ENCODE data around the gene IFNL1. TPM values are rescaled to one million over a fixed set of nuclear protein-coding genes. Genes with fewer than 3 reads are reported as not detected.
"Not testable (repeated sequence)": the region's sequence is repeated elsewhere in the genome, so short reads cannot be mapped to it uniquely, and the experiment has no call there.

The IFNL1 gene
- polyA plus RNA-seq, 3 donors: not detected

DNA sequence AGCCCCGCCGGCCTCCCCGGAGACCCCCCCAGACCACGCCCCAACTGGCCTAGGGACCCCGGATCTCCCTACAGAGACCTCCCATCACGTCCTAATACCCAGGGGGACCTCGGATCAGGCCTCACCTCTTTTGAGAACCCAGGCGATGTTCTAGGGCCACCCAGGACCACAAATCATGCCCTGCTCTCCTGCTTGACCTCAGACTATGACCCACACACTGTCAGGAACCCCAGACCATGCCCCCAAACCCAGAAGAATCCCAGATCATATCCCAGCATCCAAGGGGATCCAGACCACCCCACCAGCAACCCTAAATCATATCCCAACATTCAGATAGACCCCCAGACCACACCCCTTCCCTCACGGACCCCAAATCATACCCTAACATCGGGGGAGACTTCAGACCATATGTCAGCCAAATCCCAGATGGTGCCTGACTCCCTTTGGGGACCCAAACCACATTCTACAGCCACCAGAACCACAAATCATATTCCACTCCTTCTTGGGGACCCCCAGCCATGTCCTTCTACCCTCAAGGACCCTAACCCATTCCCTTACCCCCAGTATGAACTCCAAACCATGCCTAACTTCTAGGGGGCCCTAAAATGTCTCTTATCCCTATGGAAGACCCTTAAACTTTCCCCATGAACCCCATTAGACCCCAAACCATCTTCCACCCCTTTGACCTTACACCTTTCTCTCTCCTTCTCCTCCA, 25.1 kb downstream of the IFNL1 start:
- H3K27ac ChIP-seq (ENCODE audit: low read depth, low read length): no peak overlapping the region
- 18 to 45% (median 20%) methylated on average over 5 to 10 of the region's 10 CpGs for WGBS, 3 donors

DNA sequence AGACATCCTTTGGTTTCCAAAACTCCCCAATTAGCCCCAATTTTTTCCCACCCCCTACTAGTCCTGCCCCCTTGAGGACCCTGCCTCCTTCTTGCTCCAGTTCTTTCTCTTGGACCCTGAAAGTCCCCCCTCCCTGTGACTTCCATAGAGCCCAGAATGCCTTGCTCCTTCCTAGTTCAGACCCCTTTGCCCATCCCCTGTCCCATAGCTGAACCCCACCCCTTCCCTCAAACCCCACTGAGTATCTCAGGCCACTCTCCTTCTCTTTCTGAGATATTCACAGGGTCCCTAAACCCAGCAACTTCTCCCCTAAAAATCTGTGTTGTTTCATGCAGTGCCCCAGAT, 25.6 kb downstream of the IFNL1 start:
- no peak overlapping the region for H3K27ac ChIP-seq (ENCODE audit: low read depth, low read length)

DNA sequence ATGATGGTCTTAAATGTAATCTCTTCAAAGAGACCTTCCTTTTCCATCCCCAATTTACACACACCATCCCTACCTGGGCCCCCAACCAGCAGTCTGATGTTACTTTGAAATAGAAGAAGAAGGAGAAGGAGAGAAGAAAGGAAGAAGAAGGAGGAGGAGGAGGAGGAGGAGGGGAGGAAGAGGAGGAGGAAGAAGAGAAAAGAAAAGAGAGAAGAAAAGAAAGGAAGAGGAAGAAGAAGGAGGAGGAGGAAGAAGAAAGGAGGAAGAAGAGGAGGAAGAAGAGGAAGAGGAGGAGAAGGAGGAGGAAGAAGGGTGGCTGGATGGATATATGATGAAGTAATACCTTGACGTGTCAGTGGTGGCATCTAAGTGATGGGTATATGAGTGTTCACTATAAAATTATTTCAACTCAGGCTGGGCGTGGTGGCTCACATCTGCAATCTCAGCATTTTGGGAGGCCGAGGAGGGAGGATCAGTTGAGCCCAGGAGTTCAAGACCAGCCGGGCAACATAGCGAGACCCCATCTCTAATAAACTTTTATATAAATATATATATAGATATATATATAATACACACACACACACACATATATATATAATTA, 28.1 kb downstream of the IFNL1 start:
- WGBS, 3 donors: 79 to 81% (median 81%) methylated on average over 5 of the region's 5 CpGs
- H3K27ac ChIP-seq (ENCODE audit: low read depth, low read length): no peak overlapping the region

DNA sequence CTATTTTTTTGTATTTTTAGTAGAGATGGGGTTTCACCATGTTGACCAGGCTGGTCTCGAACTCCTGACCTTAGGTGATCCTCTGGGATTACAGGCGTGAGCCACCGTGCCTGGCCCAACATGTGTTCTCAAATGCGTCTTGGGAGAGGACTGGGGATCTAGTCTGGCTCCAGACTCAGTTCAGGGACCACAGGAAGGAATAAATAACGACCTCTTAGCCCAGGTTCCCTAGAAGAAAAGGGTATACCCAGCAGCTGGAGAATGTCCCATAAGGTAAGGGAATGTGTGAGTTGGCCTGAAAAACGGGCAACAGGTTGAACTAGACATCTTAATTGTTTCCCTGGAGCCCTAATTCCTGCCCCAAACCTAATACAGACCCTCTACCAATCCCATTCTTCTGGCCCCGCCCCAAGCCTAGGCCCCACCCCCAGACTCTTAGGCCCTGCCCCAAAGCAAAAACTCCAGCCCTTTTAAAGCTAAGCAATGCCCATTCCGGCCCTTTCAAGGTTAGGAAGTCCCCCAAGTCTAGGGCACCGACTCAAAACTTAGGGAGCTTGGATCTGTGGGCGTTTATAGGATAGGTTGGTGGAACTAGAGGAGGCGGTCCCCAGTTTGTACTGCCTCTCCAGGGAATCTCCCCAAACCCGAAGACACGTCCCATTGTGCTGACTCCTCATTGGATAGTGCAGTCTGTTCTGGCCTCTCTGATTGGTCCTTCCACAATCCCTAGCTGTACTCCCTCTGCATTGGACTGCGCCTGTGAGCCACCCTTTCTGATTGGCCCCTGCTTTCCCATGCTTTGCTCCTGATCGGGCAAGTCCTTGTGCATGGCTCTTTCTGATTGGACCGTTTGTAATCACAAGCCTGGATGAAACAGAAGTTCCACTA, 29.8 kb downstream of the IFNL1 start:
- WGBS, 3 donors: 76 to 84% (median 78%) methylated on average over 16 of the region's 16 CpGs
- H3K27ac ChIP-seq (ENCODE audit: low read depth, low read length): no peak overlapping the region

DNA sequence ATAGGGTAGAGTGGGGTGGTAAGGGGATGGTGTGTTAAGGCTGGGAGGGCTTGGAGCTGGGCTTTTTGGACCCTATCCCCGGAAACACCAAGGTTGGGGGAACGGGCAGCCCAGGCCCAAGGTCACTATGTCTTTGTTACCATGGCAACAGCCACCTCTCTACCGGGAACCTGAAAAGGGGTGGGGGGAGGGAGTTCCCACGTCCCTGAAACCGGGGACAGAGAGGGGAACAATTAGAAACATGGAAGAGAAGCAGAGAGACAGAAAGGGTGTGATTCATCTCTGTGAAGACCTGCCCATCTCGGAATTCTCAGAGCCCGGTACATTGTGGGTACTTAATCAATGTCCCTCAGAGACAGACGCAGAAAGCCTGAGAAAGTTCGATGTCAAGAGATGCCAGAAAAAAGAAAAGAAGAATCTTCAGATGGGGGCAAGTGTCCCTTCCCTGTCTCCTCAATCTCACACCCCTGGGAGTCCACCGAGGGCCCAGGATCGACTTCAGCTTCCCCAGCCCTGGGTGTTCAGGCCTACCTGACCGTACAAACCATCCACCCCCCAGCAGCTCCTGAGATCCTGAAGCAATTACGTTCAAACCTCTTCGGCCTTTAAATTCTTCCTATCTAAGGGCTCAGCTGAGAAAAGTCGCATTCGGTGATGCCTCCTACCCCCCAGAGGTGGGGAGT, 31.3 kb downstream of the IFNL1 start:
- WGBS, 3 donors: 59 to 73% (median 68%) methylated on average over 16 of the region's 16 CpGs

DNA sequence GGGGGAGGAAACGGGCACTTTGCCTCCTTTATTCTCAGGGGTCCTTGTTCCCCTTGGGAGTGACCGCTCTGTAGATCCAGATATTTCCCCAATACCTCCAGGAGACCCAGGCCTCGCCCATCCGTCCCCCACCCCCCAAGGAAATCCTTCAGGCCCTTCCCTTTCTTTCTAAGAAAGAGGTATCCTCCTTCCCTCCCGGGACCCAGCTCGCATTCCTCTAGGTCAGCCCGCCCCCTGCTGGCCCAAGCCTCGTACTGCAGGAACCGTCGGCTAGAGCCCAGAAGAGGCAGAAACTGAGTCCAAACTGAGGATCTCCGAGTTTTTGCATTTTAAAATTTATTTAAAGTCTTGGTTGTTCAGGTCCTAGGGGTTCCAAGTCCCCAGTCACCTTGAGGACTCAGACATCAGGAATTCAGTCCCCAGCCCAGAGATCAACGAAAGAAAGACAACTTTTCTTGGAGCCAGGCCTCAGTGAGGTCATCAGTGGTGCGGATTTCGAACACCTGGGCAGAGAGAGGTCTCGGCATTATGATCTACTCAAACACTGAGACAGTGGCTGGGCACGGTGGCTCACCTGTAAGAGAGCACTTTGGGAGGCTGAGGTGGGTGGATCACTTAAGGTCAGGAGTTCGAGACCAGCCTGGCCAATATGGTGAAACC, 32.0 kb downstream of the IFNL1 start:
- WGBS, 3 donors: 25 to 33% (median 29%) methylated on average over 17 of the region's 17 CpGs
- H3K27ac ChIP-seq (ENCODE audit: low read depth, low read length): no peak overlapping the region

More for the DNA sequence above, 31.3 kb downstream of the IFNL1 start:
- no peak overlapping the region for H3K27ac ChIP-seq (ENCODE audit: low read depth, low read length)

DNA sequence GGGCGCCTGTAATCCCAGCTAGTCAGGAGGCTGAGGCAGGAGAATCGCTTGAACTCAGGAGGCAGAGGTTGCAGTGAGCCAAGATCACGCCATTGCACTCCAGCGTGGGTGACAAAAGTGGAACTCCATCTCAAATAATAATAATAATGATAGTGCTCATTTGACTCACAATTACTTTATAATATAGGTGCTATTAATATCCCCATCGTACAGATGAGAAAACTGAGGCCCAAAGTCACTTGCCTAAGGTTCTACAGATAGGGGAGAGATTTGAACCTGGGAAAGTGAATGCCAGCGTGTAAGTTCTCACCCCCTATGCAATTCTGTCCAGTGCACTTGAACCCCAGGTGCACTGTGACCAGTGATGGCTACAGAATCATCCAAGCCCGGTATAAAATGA, 33.7 kb downstream of the IFNL1 start:
- no peak overlapping the region for H3K27ac ChIP-seq (ENCODE audit: low read depth, low read length)
- 87 to 92% (median 88%) methylated on average over 7 of the region's 7 CpGs for WGBS, 3 donors

DNA sequence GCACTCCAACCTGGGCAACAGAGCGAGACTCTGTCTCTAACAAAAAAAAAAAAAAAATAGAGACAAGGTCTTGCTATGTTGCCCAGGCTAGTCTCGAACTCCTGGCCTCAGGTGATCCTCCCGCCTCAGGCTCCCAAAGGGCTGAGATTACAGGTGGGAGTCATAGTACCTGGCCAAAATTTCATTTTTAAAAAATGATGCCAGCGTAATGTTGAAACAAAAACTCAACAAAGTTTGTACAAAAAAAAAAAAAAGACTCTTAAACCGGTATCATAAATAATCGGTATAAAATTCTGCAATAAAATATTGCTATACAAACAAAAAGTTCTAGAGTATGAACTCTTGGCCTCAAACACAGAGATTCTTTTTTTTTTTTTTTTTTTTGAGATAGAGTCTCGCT, 36.1 kb downstream of the IFNL1 start:
- no peak overlapping the region for H3K27ac ChIP-seq (ENCODE audit: low read depth, low read length)
- 81 to 88% (median 87%) methylated on average over 7 of the region's 7 CpGs for WGBS, 3 donors

DNA sequence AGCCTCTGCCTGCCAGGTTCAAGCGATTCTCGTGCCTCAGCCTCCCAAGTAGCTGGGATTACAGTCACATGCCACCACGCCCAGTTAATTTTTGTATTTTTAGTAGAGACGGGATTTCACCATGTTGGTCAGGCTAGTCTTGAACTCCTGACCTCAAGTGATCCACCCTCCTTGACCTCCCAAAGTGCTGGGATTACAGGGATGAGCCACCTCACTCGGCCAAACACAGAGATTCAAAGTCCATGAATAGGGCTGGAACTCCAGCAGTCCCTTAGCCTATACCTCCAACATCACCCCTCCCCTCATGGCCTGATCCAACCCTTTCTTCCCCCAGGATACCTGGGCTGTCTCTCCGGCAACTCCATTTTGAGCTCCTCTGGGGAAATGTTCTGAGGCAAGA, 36.5 kb downstream of the IFNL1 start:
- WGBS, 3 donors: 71 to 82% (median 75%) methylated on average over 6 of the region's 6 CpGs
- not testable (repeated sequence) for H3K27ac ChIP-seq (ENCODE audit: low read depth, low read length)

DNA sequence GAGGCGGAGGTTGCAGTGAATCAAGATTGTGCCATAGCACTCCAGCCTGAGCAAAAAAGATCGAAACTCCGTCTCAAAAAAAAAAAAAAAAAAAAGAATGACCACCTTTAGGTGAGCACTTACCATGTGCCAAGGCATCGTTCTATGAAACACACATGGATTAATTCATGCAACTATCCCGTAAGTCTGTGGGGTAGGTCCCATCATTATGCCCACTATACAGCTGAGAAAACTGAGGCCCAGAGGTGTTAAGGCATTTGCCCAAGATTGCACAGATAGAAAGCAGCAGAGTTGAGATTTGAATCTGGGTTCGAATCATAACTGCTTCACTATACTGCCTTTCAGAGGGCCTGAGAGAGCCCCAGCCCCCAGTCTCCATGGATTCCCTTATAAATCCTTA, 37.3 kb downstream of the IFNL1 start:
- 87 to 96% (median 94%) methylated on average over 6 of the region's 6 CpGs for WGBS, 3 donors
- no peak overlapping the region for H3K27ac ChIP-seq (ENCODE audit: low read depth, low read length)

DNA sequence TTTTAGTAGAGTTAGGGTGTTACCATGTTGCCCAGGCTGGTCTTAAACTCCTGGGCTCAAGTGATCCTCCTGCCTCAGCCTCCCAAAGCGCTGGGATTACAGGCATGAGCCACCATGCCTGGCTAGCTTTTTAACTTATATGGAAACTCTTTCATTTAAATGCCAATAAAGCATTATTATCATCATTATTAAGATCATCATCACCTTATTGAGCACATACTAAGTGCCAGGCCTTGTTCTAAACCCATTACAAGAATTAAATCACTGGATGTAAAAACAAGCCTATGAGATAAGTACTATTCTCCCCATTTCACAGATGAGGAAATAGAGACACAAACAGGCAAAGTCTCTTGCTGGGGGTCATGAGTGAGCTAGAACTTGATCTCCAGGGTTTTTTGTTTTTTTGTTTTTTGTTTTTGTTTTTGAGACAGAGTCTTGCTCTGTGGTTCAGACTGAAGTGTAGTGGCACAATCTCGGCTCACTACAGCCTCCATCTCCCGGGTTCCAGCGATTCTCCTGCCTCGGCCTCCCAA, 38.3 kb downstream of the IFNL1 start:
- 82 to 86% (median 84%) methylated on average over 5 of the region's 5 CpGs for WGBS, 3 donors
- no peak overlapping the region for H3K27ac ChIP-seq (ENCODE audit: low read depth, low read length)

DNA sequence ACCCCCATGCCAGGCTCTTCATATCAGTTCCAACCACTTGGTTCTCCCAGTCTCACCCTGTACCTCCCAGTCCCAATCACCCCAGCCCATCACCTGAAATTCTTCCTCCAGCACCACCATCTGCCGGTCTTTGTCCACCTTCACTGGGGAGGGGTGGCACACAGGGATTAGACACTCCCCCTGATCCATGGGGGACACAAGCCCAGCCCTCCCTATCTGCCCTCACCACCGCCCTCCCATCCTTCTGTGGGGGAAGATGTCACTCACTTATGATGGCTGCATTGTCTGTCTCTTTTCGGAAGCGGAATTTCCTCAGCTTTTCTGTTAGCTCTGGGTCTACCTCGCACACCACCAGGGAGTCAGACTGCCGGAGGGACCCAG, 39.0 kb downstream of the IFNL1 start:
- peak overlapping the region; percentile 65 for H3K27ac ChIP-seq (ENCODE audit: low read depth, low read length)
- WGBS, 3 donors: 26 to 45% (median 35%) methylated on average over 6 of the region's 6 CpGs

DNA sequence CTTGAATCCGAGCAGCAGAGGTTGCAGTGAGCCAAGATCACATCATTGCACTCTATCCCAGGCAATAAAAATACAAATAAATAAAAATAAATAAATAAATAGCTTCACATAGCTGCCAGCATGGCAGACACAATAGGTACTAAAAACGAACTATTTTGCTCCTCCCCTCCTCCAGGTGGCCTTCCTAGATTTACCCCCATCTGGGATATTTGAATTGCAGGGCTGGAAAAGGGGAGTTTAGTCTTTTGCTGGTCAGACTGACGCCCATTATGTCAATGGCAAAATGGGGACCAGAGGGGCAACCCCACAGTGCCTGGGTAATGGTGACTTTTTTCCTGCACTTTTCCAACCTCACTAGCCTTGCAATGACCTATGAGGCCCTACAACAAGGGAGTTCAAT, 40.3 kb downstream of the IFNL1 start:
- WGBS, 3 donors: 62 to 65% (median 63%) methylated on average over 3 of the region's 3 CpGs
- H3K27ac ChIP-seq (ENCODE audit: low read depth, low read length): no peak overlapping the region

DNA sequence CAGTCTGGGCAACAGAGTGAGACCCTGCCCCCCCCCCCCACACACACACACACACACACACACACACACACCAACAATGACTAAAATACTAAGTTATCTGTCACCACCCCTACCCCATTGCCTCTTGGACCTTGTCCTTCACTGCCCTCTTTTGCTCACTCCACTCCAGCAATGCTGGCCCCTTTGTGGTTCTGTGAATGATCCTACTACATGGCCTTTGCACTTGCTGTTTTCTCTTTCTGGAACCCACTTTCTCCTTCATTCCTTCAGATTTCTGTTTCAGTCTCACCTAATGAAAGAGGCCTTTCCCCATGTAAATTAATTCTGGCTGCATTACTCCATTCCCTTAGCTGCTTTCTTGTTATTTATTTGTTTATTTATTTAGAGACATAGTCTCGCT, 43.5 kb downstream of the IFNL1 start:
- H3K27ac ChIP-seq (ENCODE audit: low read depth, low read length): no peak overlapping the region
- 96 to 98% (median 96%) methylated on average over 1 of the region's 1 CpG for WGBS, 3 donors

DNA sequence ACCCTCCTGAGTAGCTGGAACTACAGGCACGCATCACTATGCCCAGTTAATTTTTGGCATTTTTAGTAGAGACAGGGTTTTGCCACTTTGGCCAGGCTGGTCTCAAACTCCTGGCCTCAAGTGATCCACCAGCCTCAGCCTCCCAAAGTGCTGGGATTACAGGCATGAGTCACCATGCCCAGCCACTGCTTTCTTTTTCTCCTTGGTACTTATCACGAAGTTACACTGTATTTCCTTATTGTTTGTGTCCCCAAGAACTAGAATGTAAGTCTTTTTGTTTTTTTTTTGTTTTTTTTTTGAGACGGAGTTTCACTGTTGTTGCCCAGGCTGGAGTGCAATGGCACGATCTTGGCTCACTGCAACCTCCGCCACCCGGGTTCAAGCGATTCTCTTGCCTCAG, 43.9 kb downstream of the IFNL1 start:
- WGBS, 3 donors: 76 to 89% (median 76%) methylated on average over 7 of the region's 7 CpGs
- not testable (repeated sequence) for H3K27ac ChIP-seq (ENCODE audit: low read depth, low read length)

DNA sequence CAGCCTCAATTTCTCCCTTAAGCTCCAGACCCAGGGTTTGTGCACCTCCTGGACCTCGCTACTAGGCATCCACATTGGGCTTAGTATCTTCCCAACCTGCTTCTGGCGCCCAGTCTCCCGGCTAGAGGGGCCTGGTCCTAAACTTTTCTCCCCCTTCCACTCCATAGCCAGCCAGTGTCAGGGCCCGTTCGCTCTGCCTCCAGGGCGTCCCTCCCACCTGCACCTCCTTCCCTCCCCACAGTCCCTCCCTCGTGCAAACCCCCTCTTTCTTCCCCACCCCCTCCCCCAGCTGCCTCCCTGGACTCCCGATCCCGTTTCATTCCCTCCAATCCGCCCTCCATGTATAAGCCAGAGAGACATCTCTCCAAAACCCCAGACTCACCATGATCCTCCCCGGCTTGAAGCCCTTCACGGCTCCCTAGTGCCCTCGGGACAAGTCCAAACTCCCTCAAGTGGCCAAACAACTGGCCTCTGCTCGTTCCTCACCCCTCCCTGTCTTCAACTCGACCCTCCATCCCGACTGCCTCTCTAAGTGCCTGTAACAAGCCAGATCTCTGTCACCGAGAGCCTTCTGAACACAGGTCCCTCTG, 45.0 kb downstream of the IFNL1 start:
- peak overlapping the region; percentile 30 for H3K27ac ChIP-seq (ENCODE audit: low read depth, low read length)
- WGBS, 3 donors: 2 to 3% (median 2%) methylated on average over 17 of the region's 17 CpGs

DNA sequence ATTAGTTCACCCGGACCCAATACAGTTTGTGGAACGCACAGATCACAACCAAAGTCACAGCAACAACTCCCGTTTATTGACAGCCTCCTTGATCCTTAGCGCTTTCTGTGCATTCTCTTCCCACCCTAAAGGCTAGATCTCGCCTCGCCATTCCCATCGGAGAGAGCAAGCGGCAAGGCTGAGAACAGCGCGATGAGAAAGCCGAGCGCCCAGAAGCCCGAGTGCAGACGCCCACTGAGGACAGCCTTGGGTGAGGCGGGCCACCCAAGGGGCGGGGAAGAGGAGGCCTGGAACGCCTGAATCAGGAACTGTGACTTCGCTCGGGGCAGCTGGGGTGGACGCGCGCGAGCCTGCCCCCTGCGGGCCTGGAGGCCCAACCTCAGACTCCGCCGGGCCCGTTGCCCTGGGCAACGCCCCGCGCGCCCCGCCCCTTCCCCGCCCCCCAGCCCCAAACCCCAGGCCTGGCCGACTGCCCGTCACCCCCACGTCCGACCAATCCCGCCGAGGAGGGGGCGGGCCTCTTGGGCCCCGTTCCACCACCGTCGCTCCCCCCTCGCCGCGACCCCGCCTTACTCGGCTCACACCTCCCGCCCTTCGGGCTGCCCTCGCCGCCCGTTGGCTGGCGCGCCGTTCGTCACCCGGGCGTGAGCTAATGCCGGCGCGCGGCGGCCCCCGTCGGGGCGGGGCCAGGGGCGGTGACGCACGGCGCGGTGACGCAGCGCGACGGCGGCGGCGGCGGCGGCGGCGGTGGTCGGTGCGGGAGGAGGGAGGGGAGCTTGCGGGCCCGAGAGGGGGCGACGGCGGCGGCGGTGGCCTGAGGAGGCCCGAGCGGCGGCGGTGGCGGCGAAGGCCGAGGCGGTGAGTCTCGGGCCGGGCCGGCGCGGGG, 45.8 kb downstream of the IFNL1 start, which contains the start of gene SAMD4B:
SAMD4B (plus strand) TSS at position 703 of the 886 bp plus-strand sequence. CDS start 14,473 bp downstream, outside the sequence.
- H3K27ac ChIP-seq (ENCODE audit: low read depth, low read length): peak within 1 kb of the TSS; percentile 52
- 1% methylated on average over 51 to 92 of the region's 105 CpGs for WGBS, 3 donors

All from adipose tissue (tissue), 3 donors.